HG03439 (cell line): ENCODE measurements around the gene STK33.

Experiments
- ATAC-seq: cut with Tn5 transposase; IDR thresholded peaks from one replicate; pipeline ENCODE4 v1.9.1; 2021; ENCODE audit warnings: mild to moderate bottlenecking, moderate library complexity; ENCODE audit not compliant: unreplicated experiment

Gene STK33

DNA sequence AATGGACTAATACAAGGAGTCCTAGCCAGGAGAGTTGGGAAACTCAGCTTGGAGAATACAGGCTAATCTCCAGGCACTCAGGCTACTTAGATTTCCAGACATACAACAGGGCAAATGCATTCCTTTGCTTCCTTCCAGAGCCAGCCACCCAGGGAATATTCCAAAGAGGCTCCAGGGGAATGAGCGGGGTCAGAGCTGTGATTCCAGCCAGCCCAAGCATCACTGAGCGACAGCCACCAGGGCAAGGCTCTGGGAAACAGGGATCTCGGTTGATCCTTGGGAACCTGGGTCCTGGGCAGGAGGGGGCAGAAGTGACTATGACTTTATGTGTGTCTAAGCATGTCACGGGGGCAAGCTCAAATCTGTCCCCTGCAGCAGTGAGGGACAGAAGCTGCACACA, 218.1 kb downstream of the STK33 start:
- ATAC-seq: no peak

DNA sequence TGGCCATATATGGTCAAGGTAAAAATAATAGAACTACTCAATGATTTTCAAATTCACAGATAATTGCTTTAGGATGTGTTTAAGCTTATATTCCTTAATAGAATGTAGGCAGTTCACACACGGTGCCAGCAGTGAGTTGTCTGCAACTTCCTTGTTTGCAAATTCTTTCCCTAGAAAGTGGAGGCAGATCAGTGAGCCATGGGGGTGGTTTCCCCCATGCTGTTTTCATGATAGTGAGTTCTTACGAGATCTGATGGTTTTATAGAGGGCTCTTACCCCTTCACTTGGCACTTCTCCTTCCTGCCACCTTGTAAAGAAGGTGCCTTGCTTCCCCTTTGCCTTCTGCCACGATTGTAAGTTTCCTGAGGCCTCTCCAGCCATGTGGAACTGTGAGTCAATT, 218.6 kb downstream of the STK33 start:
- ATAC-seq: no peak

DNA sequence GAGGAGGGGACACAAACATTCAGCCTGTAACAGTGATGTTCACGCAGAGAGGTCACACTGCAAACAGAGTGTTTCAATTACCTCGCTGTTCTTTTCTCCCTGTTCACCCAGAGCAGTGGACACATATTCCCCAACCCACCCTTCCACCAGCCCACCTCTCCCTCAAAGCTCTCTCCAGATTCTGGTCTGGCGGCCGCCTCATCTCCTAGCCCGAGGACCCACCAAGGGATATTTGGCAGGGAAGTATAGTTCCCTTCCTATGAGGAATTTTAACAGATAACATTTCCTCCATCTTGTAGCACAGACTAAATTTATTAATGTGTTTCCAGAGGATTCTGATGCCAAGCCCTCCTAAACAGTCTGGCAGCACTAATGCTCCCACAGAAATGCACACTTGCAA, 219.3 kb downstream of the STK33 start:
- no peak for ATAC-seq

DNA sequence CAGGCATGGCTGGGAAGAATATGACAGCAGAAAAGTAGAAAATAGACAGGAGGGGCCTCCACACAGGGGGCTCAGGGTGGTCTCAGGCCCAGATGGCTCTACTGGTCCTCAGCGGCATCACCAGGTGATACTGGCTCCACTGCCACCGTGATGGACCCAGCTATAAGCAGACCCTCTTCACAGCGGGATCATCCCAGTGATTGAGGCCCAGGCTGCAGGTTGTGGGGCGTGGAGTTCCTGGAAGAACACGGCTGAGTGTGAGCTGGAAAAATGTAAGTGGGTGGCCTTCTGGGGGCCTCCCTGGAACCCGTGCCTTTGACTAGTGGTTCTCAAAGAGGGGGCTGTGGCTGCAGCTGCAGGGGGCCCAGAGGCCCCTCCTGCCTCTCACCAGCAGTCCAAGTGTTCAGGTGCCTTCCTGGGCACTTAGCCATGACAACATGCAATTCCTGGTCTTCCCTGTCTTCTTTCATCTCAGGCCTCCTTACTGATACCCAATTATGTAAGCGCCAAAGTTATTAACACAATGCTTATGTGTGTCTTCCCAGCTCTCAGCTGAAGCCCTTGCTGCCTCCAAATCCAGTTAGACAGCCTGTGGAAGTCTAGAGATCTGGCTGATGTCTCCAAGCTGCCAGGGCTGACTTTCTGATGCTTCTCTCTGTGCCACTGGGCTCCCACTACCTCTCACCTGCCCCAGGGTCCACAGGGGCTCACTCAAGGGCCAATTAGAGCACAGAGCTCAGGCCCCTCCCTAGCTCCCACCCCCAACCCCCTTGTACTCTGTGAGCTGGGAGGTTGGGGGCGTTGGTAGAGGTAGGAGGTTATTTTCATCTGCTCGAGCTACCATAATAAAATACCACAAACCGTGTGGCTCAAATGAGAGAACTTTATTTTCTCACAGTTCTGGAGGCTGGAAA, 220.3 kb downstream of the STK33 start:
- ATAC-seq: no peak

DNA sequence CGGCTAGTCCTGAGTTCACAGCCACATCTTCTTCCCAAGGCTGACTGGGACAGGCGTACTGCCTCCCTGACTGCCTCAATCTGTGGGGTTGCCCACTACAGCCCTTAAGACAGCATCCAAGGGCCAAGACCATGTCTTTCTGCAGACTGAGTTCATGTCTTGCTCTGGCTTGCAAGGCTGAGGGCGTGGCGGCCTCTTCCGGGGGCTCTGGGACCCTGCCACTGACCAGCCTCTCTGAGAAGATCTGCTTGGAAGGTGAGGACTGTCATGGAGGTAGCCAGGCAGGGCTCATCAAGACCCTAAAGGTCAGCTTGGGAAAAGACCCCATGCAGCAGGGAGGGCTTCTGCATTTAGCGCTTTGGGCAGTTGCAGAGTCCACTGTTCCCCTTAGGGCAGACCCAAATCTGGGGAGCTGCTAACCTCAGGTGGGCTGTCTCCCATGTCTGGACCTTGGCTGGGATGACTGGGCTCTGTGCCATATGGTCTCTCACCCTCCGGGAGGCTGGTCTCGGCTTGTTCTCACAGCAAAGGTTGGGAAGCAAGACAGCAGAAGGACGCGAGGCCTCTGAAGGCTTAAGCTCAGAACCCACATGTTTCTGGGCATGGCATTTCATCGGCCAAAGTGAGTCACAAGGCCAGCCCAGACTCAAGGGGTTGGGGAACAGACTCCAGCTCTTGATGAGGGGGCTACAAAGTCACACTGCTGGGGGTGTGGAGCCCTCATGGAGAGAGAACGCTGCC, 221.2 kb downstream of the STK33 start:
- no peak for ATAC-seq

DNA sequence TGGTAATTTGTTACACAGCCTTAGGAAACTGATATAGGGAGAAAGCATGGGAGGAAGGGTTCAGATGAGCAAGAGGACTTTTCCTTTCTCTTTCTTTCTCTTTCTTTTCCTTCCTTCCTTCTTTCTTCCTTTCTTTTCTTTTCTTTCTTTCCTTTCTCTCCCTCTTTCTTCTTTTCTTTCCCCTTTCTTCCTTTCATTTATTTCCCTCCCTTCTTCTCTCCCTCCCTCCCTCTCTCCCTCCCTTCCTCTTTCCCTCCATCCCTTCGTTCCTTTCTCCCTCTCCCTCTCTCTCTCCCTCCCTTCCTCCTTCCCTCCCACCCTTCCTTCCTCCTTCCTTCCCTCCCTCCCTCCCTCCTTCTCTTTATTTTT, 222.5 kb downstream of the STK33 start:
- no peak for ATAC-seq

DNA sequence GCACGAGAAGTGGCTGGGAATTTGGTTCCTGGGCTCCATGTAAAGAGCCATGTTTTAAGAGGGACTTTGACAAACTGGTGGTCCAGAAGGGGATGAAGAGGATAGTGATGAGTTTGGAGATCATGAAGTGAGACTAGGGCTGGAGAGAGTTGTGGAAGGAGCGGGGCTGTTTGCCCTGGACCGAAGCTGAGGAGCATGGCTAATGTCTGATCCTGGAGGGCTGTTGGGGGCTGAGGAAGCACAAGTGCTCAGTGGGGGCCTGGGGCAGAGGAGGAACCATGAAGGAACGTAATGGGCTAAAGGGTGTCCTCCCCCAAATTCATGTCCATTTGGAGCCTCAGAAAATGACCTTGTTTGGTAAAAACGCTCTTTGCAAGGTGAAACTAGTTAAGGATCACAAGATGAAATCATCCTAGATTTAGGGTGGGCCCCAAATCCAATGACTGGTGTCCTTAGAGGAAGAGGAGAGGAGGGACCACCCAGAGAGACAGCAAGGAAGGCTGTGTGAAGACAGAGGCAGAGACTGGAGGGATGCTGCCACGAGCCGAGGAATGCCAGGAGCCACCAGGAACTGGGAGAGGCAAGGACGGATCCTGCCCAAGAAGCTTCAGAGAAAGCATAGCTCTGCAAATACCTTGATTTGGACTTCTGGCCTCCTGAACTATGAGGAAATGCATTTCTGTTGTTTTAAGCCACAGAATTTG, 223.1 kb downstream of the STK33 start:
- ATAC-seq: no peak

DNA sequence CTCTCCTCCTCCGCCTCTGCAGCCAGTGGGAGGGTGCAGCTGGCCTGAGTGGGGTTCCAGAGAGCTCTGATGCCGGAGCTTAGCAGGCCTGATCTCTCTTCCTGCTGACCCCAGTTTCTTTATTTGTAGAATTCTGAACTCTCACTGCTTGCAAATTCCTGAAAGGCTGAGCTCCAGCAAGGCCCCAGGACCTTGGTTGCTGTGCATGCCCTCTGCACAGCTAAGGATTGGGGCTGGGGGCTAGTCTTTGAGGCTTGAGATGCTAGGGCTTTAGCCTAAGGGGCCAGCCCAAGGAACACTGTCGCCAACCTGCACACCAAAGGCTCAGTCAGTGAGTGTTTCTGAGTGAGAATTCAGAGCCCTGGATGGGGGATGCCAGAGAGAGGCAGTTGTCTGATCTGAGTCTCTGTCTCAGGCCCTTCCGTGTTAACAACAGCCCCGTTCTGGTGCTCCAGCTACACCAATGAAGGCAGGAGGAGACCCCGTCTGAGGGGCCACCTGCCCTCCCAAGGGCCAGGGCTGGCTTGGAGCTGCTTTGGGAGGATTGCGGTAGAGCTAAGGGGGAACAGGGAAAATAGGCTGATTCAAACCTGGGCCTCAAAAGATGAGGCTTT, 224.3 kb downstream of the STK33 start:
- no peak for ATAC-seq

DNA sequence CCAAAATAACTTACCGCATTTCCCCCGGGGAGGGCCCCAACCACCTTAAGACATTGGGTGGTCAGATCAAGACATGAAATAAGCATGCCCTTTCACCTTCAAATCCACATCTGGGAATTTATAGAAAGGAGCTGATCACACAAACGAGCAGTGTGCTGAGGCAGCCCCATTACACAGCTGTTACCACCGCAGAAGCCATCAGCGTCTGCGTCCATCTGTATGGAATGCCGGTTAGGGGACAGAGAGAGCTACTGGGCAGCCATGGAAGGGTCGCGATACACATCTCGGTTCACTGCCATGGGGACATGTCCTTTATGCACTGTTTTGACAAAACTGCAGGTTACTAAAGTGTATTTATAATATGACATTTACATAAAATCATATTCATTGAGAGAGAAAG, 225.3 kb downstream of the STK33 start:
- no peak for ATAC-seq

DNA sequence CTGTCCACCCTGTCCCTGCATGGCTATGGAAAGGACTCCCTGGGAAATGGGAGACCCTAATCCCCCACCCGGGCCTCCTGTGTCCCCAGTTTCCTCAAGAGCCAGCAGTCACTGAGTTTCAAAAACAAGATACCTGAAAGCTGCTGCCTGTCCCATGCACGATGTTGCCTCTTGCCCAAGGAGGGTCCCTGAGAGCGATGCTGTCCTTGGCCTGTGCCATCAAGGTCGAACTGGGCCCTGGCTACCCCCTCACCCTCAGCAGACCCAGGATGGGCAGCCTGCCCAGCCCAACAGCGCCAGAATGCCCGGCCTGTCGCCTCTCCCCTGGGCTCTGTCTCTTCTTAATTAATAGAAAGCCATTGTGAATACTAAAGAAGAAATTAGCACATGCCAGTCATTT, 225.8 kb downstream of the STK33 start:
- no peak for ATAC-seq

DNA sequence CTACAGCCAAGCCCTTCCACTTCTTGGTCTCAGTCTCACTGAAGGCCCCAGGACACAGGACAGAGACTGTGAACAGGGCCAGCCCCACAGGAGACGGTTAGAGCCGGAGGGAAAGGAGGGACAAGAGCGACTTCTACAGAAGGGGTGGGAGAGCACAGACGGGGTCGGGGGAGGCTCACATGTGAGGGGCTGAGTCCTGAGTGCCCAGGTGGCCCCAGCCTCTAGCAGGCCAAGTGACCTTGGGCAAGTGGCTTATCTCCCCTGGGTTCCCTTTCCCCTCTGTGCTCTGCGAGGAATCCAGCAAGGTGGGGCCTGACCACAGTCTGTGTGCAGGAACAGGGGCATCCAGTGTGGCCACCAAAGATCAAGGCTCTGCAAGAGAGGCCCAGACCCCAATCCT, 227.7 kb downstream of the STK33 start:
- no peak for ATAC-seq

DNA sequence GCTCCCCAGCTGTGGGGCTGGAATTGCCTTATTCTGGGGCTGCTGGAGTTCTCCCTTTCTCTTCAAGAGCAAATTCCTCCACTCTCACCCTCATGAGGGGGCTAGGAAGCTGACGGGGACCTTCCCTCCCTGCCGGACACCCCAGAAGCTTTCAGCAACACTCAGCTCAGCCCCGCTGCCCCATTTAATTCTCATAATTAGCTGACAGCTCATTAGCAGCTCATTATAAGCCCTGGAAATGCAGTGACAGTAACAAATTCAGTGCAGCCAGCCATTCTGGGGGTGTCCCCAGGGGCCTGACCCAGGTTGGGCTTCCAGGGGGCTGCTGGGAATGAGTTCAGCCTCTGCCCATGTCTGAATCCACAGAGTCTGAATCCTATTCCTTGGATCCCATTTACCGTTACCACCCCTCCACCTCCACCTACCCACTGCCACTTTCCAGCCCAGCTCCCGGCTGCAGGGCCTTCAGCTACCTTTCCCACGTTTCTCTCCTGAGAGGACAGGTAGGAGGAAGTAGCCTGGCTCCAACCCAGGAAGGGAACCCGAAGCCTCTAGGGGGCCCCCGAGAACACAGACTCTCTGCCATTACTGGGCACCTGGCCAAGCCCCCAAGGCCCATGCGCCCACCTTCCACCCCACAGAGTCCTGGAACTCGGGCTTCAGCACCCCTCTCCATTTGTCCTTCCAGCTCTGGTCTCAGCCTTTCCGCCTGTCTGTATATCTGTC, 228.6 kb downstream of the STK33 start:
- ATAC-seq: no peak

DNA sequence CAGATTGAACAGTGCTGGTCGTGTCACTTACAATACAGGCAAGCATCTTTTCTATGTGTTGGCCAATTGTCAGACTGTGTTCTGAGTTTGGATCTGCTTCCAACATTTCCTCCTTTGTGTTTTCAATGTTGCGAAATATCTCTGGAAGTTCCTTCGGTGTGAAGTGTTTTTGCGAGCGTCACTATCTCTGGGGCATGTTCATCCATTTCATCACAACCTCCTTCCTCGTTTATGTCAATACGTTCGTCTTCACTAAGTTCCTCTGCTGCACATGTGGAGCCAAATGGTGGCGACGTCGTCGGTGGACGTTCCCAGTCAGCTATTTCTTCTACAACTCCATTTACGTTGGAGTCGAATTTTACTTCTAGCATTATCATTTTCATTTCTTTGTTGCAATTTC, 230.1 kb downstream of the STK33 start:
- no peak for ATAC-seq

DNA sequence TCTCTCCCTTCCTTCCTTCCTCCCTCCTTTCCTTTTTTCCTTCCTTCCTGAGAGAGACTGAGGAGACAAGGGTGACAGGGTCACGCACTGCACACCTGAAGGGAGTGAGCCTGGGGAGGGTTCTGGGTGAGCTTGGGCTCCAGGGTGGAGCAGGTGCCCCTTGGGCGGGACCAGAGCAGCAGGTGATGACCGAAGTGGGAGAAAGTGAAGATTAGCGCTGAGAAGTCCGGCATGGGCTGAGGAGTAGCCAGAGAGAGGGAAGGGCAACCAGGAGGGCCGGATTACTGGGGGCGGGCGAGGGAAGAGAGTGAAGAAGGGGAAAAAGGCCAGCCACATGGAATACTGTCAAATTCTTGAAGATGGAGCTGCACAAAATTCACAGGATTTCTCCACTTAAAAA, 231.1 kb downstream of the STK33 start:
- no peak for ATAC-seq

DNA sequence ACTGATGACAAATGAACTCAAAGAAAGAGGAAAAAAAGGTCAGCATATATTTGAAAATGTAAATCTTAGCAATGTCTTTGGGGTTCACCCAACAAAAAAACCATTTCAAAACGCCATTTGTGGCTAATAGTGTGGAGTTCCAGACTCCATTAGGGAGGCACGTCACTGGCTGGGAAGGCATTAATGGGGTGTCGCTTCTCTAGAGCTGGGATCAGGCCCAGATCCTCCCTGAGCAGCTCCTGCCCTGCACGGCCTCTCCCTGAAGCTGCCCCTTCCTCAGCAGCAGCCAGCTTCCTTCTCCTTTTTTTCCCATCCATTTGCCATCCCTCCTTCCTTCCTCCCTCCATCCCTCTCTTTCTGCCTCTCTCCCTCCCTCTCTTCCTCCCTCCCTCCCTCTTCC, 231.5 kb downstream of the STK33 start:
- ATAC-seq: no peak

DNA sequence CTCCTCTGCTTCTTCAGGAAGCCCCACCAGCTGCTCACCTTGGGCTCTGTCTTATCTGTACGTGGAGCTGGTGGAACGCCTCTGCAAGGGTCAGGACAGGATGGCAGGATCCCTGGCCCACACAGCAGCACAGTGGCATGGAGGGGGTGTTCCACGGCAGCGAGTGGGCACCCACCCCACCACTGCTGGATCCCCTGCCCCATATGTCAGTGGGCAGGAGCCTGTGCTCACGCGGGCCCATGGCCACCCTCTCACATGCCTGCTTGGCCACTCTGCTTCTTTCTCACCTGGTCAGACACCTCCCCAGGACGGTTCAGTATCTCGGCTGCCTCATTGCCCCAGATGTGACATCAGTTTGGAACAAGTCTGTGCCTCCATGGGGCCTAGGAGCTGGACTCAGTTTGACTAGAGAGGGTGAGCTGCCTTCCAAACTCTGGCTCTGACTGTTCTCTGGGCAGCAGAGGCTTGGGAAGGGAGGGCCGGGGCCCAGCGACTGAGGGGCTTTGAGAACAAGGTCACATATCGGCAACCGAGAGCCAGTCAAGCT, 232.3 kb downstream of the STK33 start:
- ATAC-seq: no peak

DNA sequence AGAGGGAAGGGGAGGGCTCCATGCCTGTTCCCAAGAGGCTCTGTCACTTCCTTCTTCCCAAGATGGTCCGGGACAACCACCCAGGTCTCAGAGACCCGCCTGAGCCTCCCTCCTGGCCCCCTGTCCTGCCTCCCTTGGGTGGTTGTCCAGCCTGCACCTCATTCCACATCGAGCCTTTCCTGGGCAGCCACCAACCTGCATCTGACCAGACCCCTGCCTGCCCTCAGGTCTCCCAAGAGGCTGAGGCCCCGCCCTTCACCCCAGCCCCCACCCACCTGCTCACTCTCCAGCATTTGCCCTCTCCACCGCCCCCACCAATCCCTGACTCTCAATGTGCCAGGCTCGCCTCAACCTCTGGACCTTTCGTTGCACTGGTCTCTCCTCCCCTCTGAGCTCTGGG, 232.8 kb downstream of the STK33 start:
- ATAC-seq: no peak

DNA sequence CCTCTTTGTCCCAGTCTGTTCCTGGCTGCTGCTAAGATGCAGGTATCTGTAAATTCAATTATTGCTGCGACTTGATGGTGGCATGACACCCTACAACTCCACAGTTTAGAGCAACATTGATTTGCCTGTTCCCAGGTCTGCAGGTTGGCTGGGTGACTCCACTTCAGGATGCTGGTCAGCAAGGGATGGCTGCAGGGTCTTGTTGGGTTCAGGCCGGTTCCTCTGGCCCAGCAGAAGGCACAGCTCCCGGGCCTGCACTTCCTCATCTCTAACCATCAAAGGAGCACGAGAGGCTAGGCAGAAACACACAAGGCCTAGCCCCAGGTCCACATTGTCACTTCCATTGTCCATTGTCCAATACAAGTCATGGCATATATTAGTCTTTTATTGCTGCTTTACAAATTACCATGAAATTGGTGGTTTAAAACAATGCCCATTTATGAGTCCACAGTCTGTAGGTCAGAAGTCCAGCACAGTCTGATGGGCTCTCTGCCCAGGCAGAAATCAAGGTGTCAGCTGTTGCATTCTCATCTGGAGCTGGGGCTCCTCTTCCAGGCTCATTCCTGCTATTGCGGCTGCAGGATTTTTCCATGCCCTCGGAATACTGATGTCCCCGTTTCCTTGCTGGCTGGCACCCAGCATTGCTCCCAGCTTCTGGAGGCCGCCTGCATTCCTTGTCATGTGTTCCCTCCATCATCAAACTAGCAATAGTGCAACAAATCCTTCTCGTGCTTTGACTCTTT, 233.8 kb downstream of the STK33 start:
- ATAC-seq: no peak

DNA sequence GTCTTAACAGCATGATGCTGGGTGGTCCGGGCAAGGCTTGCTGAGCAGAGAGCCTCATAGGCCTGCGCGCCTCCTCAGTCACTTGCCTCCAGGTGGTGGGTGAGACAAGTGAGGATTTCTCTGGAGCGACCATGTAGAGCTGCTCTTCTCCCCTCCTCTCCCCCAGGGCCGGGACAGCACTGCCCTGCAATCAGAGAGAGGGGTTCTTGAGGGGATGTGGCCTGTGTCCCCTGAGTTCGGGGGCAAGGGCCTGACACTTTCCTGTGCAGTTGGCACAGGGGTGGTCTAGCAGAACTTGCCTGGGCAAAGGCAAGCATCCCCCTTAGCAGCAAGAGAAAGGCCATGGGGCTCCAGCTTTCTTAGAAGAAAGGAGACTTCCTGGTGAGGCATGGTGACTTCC, 234.5 kb downstream of the STK33 start:
- no peak for ATAC-seq
